ENCODE data around the gene POLA2. TPM values are rescaled to one million over a fixed set of nuclear protein-coding genes. Genes with fewer than 3 reads are reported as not detected.
A peak's percentile ranks its signal among the peaks of the same experiment; 100 is the strongest.

POLA2 gene
- total RNA-seq, 1 donor from 2014 or later, result 11.2 TPM

- no peak for ATAC-seq
Measured at GRCh38 chr11:65288706-65289536, 27.2 kb downstream of the POLA2 start.

- peak; percentile 67 for ATAC-seq
Measured at GRCh38 chr11:65290448-65291165, 28.8 kb downstream of the POLA2 start.

- peak; percentile 31 for ATAC-seq
Measured at GRCh38 chr11:65291613-65292012, 29.9 kb downstream of the POLA2 start.

- ATAC-seq, result no peak
Measured at GRCh38 chr11:65292890-65293289, 31.1 kb downstream of the POLA2 start.

- ATAC-seq, result no peak
Measured at GRCh38 chr11:65293909-65294381, 32.2 kb downstream of the POLA2 start.

GRCh38 chr11:65295001-65295400 lies 33.2 kb downstream of the POLA2 start:
- ATAC-seq, result no peak

GRCh38 chr11:65295571-65296341 lies 34.0 kb downstream of the POLA2 start:
- ATAC-seq, result no peak

GRCh38 chr11:65297026-65297672 lies 35.4 kb downstream of the POLA2 start:
- no peak for ATAC-seq

GRCh38 chr11:65298131-65298535 lies 36.4 kb downstream of the POLA2 start:
- ATAC-seq, result peak; percentile 38

GRCh38 chr11:65298655-65299179 lies 37.0 kb downstream of the POLA2 start:
- no peak for ATAC-seq

GRCh38 chr11:65300621-65301275 lies 39.0 kb downstream of the POLA2 start:
- ATAC-seq, result no peak

GRCh38 chr11:65301491-65302329 lies 39.9 kb downstream of the POLA2 start:
- peak; percentile 14 for ATAC-seq

GRCh38 chr11:65303555-65303954 lies 41.8 kb downstream of the POLA2 start:
- ATAC-seq, result no peak

- no peak for ATAC-seq
Measured at GRCh38 chr11:65304110-65304509, 42.3 kb downstream of the POLA2 start.

- no peak for ATAC-seq
Measured at GRCh38 chr11:65304613-65305012, 42.9 kb downstream of the POLA2 start.

- ATAC-seq, result peak; percentile 10
Measured at GRCh38 chr11:65305501-65306268, 43.9 kb downstream of the POLA2 start.

- ATAC-seq, result no peak
Measured at GRCh38 chr11:65307298-65308229, 45.8 kb downstream of the POLA2 start.

GRCh38 chr11:65308281-65308891 lies 46.6 kb downstream of the POLA2 start:
- peak; percentile 34 for ATAC-seq

Data from esophagus mucosa (tissue), 1 donor.